VCaP (cell line): Measurements from ENCODE around the gene ITGA8.
"Not testable (repeated sequence)": the region's sequence is repeated elsewhere in the genome, so short reads cannot be mapped to it uniquely, and the experiment has no call there.

ENCODE experiments used
- H3K27ac ChIP-seq: fragments of 450-650 bp; 2 replicates; pipeline ENCODE4 v1.5.1; 2017
- TF ChIP-seq, protein P1 (sequence below): fragments of 450-650 bp; conservative IDR thresholded peaks from 2 replicates; pipeline ENCODE4 v1.5.1; 2017; ENCODE audit warnings: mild to moderate bottlenecking, moderate library complexity

ITGA8 gene

DNA sequence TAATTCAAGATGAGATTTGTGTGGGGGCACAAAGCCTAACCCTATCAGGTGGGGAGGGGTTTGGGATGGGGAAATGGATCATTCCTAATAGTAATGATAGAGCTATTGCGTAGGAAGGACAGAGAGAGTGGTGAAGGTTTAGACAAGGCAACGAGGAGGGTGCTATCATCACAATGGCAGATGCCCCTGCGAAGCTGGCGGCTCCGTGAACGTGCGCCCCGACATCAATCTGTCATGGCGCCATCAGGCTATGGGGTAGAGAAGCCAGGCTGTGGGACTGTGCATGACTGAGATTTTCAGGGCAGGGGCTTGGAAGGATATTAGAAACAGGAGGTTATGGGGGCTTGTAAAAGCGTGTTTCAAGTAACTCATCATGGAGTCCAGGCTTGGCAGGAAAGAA, 157.6 kb downstream of the ITGA8 start:
- H3K27ac ChIP-seq: no peak overlapping the region
- TF ChIP-seq, protein P1, sequence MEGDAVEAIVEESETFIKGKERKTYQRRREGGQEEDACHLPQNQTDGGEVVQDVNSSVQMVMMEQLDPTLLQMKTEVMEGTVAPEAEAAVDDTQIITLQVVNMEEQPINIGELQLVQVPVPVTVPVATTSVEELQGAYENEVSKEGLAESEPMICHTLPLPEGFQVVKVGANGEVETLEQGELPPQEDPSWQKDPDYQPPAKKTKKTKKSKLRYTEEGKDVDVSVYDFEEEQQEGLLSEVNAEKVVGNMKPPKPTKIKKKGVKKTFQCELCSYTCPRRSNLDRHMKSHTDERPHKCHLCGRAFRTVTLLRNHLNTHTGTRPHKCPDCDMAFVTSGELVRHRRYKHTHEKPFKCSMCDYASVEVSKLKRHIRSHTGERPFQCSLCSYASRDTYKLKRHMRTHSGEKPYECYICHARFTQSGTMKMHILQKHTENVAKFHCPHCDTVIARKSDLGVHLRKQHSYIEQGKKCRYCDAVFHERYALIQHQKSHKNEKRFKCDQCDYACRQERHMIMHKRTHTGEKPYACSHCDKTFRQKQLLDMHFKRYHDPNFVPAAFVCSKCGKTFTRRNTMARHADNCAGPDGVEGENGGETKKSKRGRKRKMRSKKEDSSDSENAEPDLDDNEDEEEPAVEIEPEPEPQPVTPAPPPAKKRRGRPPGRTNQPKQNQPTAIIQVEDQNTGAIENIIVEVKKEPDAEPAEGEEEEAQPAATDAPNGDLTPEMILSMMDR: no peak

DNA sequence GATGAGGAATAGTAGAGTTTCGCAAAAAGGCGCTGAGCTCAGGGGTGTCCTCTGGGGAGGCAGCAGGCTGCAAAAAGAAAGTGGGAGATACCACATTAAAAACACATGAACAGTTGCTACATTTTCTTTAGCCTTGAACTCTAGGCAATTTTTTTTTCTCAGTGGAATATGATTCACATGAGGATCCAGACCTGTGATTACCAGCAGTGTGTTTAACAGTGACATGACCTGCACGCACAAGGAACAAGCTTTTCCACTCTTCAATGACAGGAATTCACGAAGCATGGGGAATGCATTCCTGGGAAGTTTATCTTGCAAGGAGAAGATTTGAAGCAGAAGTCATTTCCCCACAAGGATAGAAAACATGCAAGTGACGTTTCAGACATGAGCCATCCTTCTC, 161.6 kb downstream of the ITGA8 start:
- no peak overlapping the region for H3K27ac ChIP-seq
- TF ChIP-seq, protein P1: no peak

DNA sequence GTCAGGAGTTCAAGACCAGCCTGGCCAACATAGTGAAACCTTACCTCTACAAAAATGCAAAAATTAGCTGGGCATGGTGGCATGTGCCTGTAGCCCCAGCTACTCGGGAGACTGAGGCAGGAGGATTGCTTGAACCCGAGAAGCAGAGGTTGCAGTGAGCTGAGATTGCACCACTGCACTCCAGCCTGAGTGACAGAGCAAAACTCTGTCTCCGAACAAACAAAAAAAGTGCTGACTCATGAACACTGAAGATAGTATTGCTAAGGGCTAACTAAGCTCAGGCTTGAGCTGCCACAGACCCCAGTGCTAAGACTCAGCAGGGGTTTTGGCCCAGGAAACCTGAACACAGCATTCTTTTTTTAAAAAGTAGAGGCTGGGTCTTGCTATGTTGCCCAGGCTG, 162.6 kb downstream of the ITGA8 start:
- H3K27ac ChIP-seq: not testable (repeated sequence)

DNA sequence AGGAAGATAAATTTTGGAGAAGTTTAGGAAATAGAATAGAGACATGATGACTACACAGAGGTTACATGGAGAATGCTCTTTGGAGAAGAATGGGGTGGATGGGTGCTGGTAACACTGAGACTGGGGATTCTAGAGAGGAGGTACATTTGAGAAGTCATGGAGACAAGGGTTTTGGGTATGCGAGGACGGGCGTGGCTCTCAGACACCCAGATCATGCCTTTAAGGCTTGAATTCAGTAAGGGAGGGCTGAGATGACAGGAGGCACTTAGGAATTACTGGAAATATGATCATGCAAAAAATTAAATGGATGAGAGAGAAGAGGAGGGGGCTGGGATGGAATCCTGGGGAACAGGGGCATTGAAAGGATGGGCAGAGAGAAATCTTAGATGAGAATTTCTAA, 168.8 kb downstream of the ITGA8 start:
- no peak overlapping the region for H3K27ac ChIP-seq
- TF ChIP-seq, protein P1: no peak

DNA sequence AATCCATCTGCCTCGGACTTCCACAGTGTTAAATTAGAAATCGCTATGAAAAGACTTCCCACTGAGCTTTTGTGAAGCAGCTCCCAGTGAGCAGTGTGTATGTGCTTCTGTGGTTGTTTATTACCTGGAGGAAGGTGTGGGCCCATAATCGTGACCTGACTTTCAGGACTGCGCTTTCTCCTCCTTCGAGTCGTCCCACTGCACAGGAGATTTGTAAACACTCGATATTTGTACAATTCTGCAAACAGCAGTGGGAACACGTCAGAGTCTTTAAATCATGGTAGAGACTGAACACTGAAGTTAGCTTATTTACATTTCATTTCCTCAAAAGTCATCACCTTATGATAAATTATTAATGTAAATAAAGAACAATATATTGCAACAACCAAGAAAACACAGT, 171.4 kb downstream of the ITGA8 start:
- TF ChIP-seq, protein P1: no peak
- peak overlapping the region; percentile 94 for H3K27ac ChIP-seq

DNA sequence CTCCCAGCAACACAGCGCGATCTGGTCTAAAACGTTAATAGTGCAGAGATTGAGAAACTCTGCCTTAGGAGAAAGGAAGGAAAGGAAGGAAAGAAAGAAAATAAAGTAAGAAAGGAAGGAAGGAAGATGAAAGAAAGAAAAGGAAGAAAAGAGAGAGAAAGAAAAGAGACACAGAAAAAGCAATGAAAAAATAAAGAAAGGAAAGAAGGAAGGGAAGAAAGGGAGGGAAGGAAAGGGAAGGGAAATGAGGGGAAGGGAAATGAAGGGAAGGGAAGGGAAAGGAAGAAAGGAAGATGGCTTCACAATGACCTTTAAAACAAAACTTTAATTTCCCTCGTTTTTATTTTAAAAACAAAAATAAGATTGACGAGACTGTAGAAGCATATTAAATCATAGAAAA, 173.1 kb downstream of the ITGA8 start:
- peak overlapping the region; percentile 94; the same call in 1 of the 2 replicates for H3K27ac ChIP-seq
- TF ChIP-seq, protein P1: no peak

DNA sequence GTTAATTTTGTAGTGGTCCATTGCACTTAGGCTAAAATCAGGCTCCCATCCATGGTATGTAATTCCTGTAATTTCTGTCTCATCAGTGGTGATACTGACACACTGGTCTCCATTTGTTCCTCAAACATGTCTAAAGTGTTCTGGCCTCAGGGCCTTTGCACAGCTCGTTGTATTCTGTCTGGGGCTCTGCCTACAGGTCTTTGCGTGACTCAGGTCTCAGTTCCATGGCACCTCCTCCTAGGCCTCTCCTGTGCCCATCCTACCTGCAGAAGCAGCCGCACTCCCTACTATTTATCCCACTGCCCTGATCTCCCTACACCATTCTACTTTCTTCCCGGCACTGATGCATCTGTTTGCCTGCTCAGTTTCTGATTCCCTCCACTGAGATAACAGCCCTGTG, 173.8 kb downstream of the ITGA8 start:
- H3K27ac ChIP-seq: peak overlapping the region; percentile 94
- TF ChIP-seq, protein P1: no peak

DNA sequence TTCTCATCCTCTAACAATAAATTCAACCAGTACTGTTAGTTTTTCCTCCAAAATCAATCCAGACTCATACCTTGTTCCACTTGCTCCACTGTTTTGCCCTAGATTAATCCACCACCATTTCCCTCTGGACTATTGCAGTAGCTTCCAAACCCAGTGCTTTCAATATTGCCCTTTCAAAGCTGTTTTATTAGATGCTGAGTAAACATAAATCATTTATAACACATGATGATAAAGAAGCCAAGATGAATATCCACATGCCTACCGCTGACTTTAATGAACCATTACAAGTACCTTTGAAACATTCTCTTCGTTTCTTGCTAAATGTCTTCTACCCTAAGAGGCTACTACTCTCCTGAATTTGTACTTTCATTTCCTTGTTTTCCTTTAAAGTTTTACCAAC, 174.5 kb downstream of the ITGA8 start:
- TF ChIP-seq, protein P1: no peak
- H3K27ac ChIP-seq: peak overlapping the region; percentile 94
